GM12873 (cell line): ENCODE measurements around the gene PSMA3.

Experiments used
- TF ChIP-seq, protein P1 (sequence below): IDR thresholded peaks from 2 replicates; pipeline ENCODE4 v1.5.1; 2012; ENCODE audit warnings: low read depth, mild to moderate bottlenecking, moderate library complexity, low read length, control low read depth; ENCODE audit not compliant: insufficient read depth; ENCODE audit errors: missing control alignments

Gene PSMA3

DNA sequence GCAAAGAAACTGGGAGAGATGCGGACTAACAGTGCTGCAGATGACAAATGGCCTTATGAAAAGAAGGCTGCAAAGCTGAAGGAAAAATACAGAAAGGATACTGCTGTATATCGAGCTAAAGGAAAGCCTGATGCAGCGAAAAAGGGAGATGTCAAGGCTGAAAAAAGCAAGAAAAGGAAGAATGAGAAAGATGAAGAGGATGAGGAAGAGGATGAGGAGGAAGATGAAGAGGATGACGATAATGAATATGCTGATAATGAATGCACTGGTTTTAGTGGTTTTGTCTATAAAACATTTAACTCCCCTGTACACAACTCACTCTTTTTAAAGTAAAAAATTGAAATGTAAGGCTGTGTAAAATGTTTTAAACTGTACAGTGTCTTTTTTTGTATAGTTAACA, 40.5 kb downstream of the PSMA3 start:
- TF ChIP-seq, protein P1, sequence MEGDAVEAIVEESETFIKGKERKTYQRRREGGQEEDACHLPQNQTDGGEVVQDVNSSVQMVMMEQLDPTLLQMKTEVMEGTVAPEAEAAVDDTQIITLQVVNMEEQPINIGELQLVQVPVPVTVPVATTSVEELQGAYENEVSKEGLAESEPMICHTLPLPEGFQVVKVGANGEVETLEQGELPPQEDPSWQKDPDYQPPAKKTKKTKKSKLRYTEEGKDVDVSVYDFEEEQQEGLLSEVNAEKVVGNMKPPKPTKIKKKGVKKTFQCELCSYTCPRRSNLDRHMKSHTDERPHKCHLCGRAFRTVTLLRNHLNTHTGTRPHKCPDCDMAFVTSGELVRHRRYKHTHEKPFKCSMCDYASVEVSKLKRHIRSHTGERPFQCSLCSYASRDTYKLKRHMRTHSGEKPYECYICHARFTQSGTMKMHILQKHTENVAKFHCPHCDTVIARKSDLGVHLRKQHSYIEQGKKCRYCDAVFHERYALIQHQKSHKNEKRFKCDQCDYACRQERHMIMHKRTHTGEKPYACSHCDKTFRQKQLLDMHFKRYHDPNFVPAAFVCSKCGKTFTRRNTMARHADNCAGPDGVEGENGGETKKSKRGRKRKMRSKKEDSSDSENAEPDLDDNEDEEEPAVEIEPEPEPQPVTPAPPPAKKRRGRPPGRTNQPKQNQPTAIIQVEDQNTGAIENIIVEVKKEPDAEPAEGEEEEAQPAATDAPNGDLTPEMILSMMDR: no peak

DNA sequence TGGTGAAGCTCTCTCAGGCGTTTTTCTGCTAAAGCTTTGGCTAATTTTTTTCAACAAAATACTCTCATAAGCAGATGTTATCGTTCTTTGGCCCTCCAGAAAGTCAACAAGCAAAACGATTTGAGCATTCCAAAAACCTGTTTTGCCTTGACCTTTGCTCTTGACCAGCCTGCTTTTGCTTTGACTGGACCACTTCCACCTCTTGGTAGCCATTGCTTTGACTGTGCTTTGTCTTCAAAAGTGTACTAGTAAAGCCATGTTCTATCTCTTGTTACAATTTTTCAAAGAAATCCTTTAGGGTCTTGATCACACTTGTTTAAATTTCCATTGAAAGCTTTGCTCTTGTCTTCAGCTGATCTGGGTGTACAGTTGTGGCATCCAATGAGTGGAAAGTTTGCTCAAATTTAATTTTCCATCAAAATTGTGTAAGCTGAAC, 43.0 kb downstream of the PSMA3 start:
- TF ChIP-seq, protein P1: no peak

- TF ChIP-seq, protein P1: no peak
These were observed 43.6 kb downstream of the PSMA3 start for GRCh38 chr14:58288106-58288792.

- TF ChIP-seq, protein P1: no peak
These were observed 47.0 kb downstream of the PSMA3 start for GRCh38 chr14:58291646-58292045.

DNA sequence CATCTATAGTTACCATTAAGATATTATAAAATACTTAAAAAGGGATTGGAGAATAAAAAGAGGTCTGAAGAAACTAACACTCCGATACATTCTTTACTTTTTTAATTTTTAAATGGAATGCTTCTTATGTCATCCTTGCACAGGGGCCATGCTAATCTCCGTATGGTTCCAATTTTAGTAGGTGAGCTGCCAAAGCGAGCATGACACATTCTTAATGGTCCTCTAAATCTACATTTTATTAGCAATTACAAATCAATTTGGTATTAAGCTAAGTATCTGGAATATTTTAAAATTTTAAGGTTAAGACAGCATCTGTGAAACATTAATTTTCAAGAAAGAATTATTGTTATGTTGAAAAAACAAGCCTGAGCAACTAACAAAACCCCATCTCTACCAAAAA, 47.5 kb downstream of the PSMA3 start:
- TF ChIP-seq, protein P1: no peak

DNA sequence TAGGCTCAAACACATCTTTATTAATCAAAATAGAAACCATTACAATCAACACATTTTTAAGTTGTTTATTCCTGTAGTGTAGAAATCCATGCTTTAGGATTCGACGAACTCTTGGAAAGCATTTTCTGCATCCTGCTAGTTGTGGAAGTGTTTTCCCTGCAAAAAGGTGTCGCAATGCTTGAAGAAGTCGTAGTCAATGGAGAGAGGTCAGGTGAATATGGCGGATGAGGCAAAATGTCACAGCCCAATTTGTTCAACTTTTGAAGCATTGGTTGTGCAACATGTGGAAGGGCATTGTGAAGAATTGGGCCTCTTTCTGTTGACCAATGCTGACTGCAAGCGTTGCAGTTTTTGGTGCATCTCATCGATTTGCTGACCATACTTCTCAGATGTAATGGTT, 49.6 kb downstream of the PSMA3 start:
- TF ChIP-seq, protein P1: no peak

DNA sequence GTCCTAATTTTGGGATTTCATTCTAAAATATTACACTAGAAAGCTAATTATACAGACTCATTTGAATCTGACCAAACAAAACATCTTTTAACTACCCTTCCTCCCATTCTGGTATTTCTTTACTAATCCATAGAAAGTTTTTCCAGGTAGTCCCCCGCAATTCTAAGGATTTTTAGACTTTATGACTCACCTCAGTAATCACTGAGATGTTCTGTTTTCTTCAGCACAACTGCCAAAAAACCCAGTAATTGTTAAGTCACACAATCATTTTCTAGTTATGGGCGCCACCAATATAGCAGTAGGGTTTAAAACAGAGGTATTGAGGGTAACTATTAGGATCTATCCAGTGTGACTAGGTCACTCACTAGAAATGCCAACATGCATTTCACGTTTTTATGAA, 52.1 kb downstream of the PSMA3 start:
- TF ChIP-seq, protein P1: no peak
